ENCODE results near the gene GABPB2.
"Not testable (repeated sequence)": the region's sequence is repeated elsewhere in the genome, so short reads cannot be mapped to it uniquely, and the experiment has no call there.

Gene GABPB2

GRCh38 chr1:151069103-151069486 is 1.5 kb upstream of the GABPB2 start:
- H3K36me3 Mint-ChIP-seq (ENCODE audit: low read depth) = peaks cover 34% of the 10 kb centered on the region
- H3K4me1 Mint-ChIP-seq = peaks cover 29% of the 10 kb centered on the region
- no peaks in the 10 kb centered on the region for H3K9me3 Mint-ChIP-seq
- TF ChIP-seq CTCF (IDR thresholded peaks at IDR 0.05; ENCODE audit: unreplicated experiment in 3 of 3) = no peak
- no peaks in the 10 kb centered on the region for H3K27me3 Mint-ChIP-seq (ENCODE audit: low read depth)
- H3K27ac Mint-ChIP-seq = peak overlapping the region; percentile 93 to 100 (median 96)
- peak overlapping the region; percentile 70 to 95 (median 85) for H3K4me3 Mint-ChIP-seq

GRCh38 chr1:151072224-151072623 is 1.7 kb downstream of the GABPB2 start:
- H3K4me1 Mint-ChIP-seq = peaks cover 14% of the 10 kb centered on the region
- peak overlapping the region; percentile 97 to 100 (median 100) for H3K27ac Mint-ChIP-seq
- H3K4me3 Mint-ChIP-seq = peak overlapping the region; percentile 95
- no peaks in the 10 kb centered on the region for H3K27me3 Mint-ChIP-seq (ENCODE audit: low read depth)
- no peaks in the 10 kb centered on the region for H3K9me3 Mint-ChIP-seq
- peaks cover 20% of the 10 kb centered on the region for H3K36me3 Mint-ChIP-seq (ENCODE audit: low read depth)
- TF ChIP-seq CTCF (IDR thresholded peaks at IDR 0.05; ENCODE audit: unreplicated experiment in 3 of 3) = no peak

GRCh38 chr1:151085953-151086559 is 15.5 kb downstream of the GABPB2 start:
- no peak overlapping the region for H3K27ac Mint-ChIP-seq
- no peaks in the 10 kb centered on the region for H3K36me3 Mint-ChIP-seq (ENCODE audit: low read depth)
- H3K27me3 Mint-ChIP-seq (ENCODE audit: low read depth) = no peaks in the 10 kb centered on the region
- no peaks in the 10 kb centered on the region for H3K9me3 Mint-ChIP-seq
- no peak overlapping the region for H3K4me3 Mint-ChIP-seq
- TF ChIP-seq CTCF (IDR thresholded peaks at IDR 0.05; ENCODE audit: unreplicated experiment in 3 of 3) = no peak
- no peaks in the 10 kb centered on the region for H3K4me1 Mint-ChIP-seq

- H3K27ac Mint-ChIP-seq; H3K4me3 Mint-ChIP-seq; H3K9me3 Mint-ChIP-seq; H3K4me1 Mint-ChIP-seq; H3K27me3 Mint-ChIP-seq (ENCODE audit: low read depth); H3K36me3 Mint-ChIP-seq (ENCODE audit: low read depth): not testable (repeated sequence)
Observed at GRCh38 chr1:151097426-151097825, 26.9 kb downstream of the GABPB2 start.

GRCh38 chr1:151098126-151098525 is 27.6 kb downstream of the GABPB2 start:
- no peak overlapping the region for H3K4me3 Mint-ChIP-seq
- H3K36me3 Mint-ChIP-seq (ENCODE audit: low read depth) = peaks cover 4% of the 10 kb centered on the region
- H3K27ac Mint-ChIP-seq = no peak overlapping the region
- TF ChIP-seq CTCF (IDR thresholded peaks at IDR 0.05; ENCODE audit: unreplicated experiment in 3 of 3) = no peak
- H3K4me1 Mint-ChIP-seq = no peaks in the 10 kb centered on the region
- H3K9me3 Mint-ChIP-seq = no peaks in the 10 kb centered on the region
- H3K27me3 Mint-ChIP-seq (ENCODE audit: low read depth) = no peaks in the 10 kb centered on the region

- no peaks in the 10 kb centered on the region for H3K9me3 Mint-ChIP-seq
- no peak overlapping the region for H3K27ac Mint-ChIP-seq
- H3K36me3 Mint-ChIP-seq (ENCODE audit: low read depth) = peaks cover 7% of the 10 kb centered on the region
- H3K4me3 Mint-ChIP-seq = no peak overlapping the region
- no peak for TF ChIP-seq CTCF (IDR thresholded peaks at IDR 0.05; ENCODE audit: unreplicated experiment in 3 of 3)
- no peaks in the 10 kb centered on the region for H3K27me3 Mint-ChIP-seq (ENCODE audit: low read depth)
- no peaks in the 10 kb centered on the region for H3K4me1 Mint-ChIP-seq
Observed at GRCh38 chr1:151104630-151105029, 34.1 kb downstream of the GABPB2 start.

All from nephron (organoid).